CD4-positive, alpha-beta T cell treated with Interleukin-4 for 1 hour (primary cell): ENCODE data around the gene CFAP61.

Experiments used
- DNase-seq, 2 donors: peaks; one replicate each; pipeline ENCODE4 v3.0.0-alpha.2; 2020 to 2022

The CFAP61 gene

GRCh38 chr20:20292472-20292871 lies 240.1 kb downstream of the CFAP61 start:
- DNase-seq, result no peak

GRCh38 chr20:20293141-20293540 lies 240.8 kb downstream of the CFAP61 start:
- DNase-seq, result no peak

- DNase-seq, result no peak
These were observed 241.5 kb downstream of the CFAP61 start for GRCh38 chr20:20293691-20294385.

- DNase-seq, result no peak
These were observed 243.5 kb downstream of the CFAP61 start for GRCh38 chr20:20295621-20296498.

- DNase-seq, result no peak
These were observed 244.8 kb downstream of the CFAP61 start for GRCh38 chr20:20297181-20297580.

- no peak for DNase-seq
These were observed 245.4 kb downstream of the CFAP61 start for GRCh38 chr20:20297752-20298151.

GRCh38 chr20:20299904-20300303 lies 247.6 kb downstream of the CFAP61 start:
- no peak for DNase-seq

GRCh38 chr20:20303320-20303719 lies 251.0 kb downstream of the CFAP61 start:
- DNase-seq, result no peak

GRCh38 chr20:20303742-20304141 lies 251.4 kb downstream of the CFAP61 start:
- no peak for DNase-seq

GRCh38 chr20:20304942-20305341 lies 252.6 kb downstream of the CFAP61 start:
- DNase-seq, result no peak

GRCh38 chr20:20312562-20312961 lies 260.2 kb downstream of the CFAP61 start:
- DNase-seq, result no peak

- no peak for DNase-seq
These were observed 264.9 kb downstream of the CFAP61 start for GRCh38 chr20:20317195-20317594.

GRCh38 chr20:20317621-20318364 lies 265.5 kb downstream of the CFAP61 start:
- DNase-seq, result no peak

GRCh38 chr20:20318365-20319161 lies 266.2 kb downstream of the CFAP61 start:
- DNase-seq, result no peak

GRCh38 chr20:20321134-20321533 lies 268.8 kb downstream of the CFAP61 start:
- no peak for DNase-seq

GRCh38 chr20:20321917-20322316 lies 269.6 kb downstream of the CFAP61 start:
- no peak for DNase-seq

- no peak for DNase-seq
These were observed 270.6 kb downstream of the CFAP61 start for GRCh38 chr20:20322912-20323311.

- DNase-seq, result no peak
These were observed 275.4 kb downstream of the CFAP61 start for GRCh38 chr20:20327746-20328145.

GRCh38 chr20:20329564-20329963 lies 277.2 kb downstream of the CFAP61 start:
- no peak for DNase-seq

GRCh38 chr20:20331156-20331555 lies 278.8 kb downstream of the CFAP61 start:
- no peak for DNase-seq

GRCh38 chr20:20331817-20332216 lies 279.5 kb downstream of the CFAP61 start:
- DNase-seq, result no peak

GRCh38 chr20:20333866-20334265 lies 281.5 kb downstream of the CFAP61 start:
- no peak for DNase-seq

GRCh38 chr20:20334489-20334888 lies 282.2 kb downstream of the CFAP61 start:
- no peak for DNase-seq
